Sigmoid colon (tissue), 4 donors: Measurements from ENCODE around the gene PDE4D.

Experiments used
- CTCF ChIP-seq, 4 experiments: fragments of 450-650 bp in 3 of 4; fragments of 200-600 bp in 1 of 4; IDR thresholded peaks; one replicate each; pipeline ENCODE4 v1.5.1; 2016 to 2019; ENCODE audit warnings: antibody characterized with exemption in 4 of 4, mild to moderate bottlenecking in 3 of 4, moderate library complexity in 2 of 4
- EP300 ChIP-seq, 4 donors: sonication (generic); formaldehyde crosslinking; IDR thresholded peaks; one replicate each; pipeline ENCODE4 v1.6.1; 2017; ENCODE audit warnings: antibody characterized with exemption in 4 of 4
- POLR2A ChIP-seq, 2 donors: fragments of 450-650 bp; IDR thresholded peaks; one replicate each; pipeline ENCODE4 v1.6.1; 2016; ENCODE audit warnings: antibody characterized with exemption in 2 of 2, mild to moderate bottlenecking in 2 of 2, moderate library complexity in 2 of 2

GRCh38 chr5:59467969-59468368 lies 425.6 kb downstream of the PDE4D start:
- TF ChIP-seq CTCF (IDR thresholded peaks at IDR 0.05) (no peak), POLR2A (IDR thresholded peaks at IDR 0.05) (no peak), EP300 (IDR thresholded peaks at IDR 0.05) (no peak)
